Pericardium fibroblast (primary cell): ENCODE results near the gene SLC26A9. TPM values are rescaled to one million over a fixed set of nuclear protein-coding genes. Genes with fewer than 3 reads are reported as not detected.

Experiments used
- total RNA-seq: library from RNA; depleted of rRNA; stranded (reverse); fragments of >200 nt; gene quantifications from 2 replicates; pipeline ENCODE4 v1.2.3, GENCODE V29; 2015

Gene SLC26A9, protein sequence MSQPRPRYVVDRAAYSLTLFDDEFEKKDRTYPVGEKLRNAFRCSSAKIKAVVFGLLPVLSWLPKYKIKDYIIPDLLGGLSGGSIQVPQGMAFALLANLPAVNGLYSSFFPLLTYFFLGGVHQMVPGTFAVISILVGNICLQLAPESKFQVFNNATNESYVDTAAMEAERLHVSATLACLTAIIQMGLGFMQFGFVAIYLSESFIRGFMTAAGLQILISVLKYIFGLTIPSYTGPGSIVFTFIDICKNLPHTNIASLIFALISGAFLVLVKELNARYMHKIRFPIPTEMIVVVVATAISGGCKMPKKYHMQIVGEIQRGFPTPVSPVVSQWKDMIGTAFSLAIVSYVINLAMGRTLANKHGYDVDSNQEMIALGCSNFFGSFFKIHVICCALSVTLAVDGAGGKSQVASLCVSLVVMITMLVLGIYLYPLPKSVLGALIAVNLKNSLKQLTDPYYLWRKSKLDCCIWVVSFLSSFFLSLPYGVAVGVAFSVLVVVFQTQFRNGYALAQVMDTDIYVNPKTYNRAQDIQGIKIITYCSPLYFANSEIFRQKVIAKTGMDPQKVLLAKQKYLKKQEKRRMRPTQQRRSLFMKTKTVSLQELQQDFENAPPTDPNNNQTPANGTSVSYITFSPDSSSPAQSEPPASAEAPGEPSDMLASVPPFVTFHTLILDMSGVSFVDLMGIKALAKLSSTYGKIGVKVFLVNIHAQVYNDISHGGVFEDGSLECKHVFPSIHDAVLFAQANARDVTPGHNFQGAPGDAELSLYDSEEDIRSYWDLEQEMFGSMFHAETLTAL
- not detected in 2 replicates for total RNA-seq

DNA sequence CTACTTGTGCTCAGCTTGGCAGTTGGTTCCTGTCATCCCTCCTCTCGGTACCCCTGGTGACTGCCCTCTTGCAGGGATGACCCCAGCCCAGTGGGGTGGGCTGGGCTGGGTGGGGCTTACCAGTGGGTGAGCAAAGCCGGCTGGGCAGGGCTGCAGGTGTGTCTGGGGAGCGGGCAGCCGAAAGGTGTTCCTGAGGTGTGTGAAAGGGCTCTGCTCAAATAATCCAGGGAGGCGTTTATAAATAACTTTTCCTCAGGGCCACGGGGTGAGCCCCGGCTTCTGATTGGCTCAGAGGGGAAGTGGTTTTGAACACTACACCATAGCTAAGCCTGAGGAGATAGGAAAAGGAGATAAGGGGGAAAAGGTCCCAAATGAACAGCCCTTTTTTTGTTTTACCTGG, at the start of gene SLC26A9:
Gene SLC26A9, minus strand, starts transcription at position 212 of the 400 bp plus-strand sequence. CDS start 7,636 bp downstream, outside the sequence.

Other genes with a start within 250 kb of the SLC26A9 start
- gene NUCKS1, start 193.3 kb downstream of the SLC26A9 start, total RNA-seq: 63.2 and 66.6 TPM in 2 replicates
- 18.0 and 21.8 TPM in 2 replicates for gene RAB29, start 168.0 kb downstream of the SLC26A9 start, total RNA-seq
- gene SLC41A1, start 130.3 kb downstream of the SLC26A9 start, total RNA-seq: 22.0 and 24.9 TPM in 2 replicates
- gene PM20D1, start 93.3 kb downstream of the SLC26A9 start, total RNA-seq: 0.17 TPM in 1 of 2 replicates, not detected in the other
- gene RAB7B, start 59.9 kb upstream of the SLC26A9 start, total RNA-seq: 7.3 and 11.0 TPM in 2 replicates
- not detected in 2 replicates for gene CTSE, start 80.4 kb upstream of the SLC26A9 start, total RNA-seq
- not detected in 2 replicates for gene RHEX, start 109.7 kb upstream of the SLC26A9 start, total RNA-seq
- gene AVPR1B, start 173.9 kb upstream of the SLC26A9 start, total RNA-seq: not detected in 2 replicates